Gastroesophageal sphincter (tissue), 3 donors: Measurements from ENCODE around the gene RPL39.

Experiments used
- CTCF ChIP-seq, 4 experiments: fragments of 200-600 bp in 2 of 4; fragments of 450-650 bp in 2 of 4; sonication (generic) in 1 of 4; IDR thresholded peaks; one replicate each; pipeline ENCODE4 v1.5.1; 2017 to 2019; ENCODE audit warnings: antibody characterized with exemption in 4 of 4, mild to moderate bottlenecking in 2 of 4, moderate library complexity in 2 of 4
- POLR2AphosphoS5 ChIP-seq: sonication (generic); formaldehyde crosslinking; IDR thresholded peaks from one replicate; pipeline ENCODE4 v1.6.1; 2017; ENCODE audit warnings: antibody characterized with exemption

- TF ChIP-seq CTCF (IDR thresholded peaks at IDR 0.05) (no peak), POLR2AphosphoS5 (no peak)
Observed at GRCh38 chrX:119775517-119776238, 15.8 kb downstream of the RPL39 start.
